ENCODE data around the gene BMP8B.

DNA sequence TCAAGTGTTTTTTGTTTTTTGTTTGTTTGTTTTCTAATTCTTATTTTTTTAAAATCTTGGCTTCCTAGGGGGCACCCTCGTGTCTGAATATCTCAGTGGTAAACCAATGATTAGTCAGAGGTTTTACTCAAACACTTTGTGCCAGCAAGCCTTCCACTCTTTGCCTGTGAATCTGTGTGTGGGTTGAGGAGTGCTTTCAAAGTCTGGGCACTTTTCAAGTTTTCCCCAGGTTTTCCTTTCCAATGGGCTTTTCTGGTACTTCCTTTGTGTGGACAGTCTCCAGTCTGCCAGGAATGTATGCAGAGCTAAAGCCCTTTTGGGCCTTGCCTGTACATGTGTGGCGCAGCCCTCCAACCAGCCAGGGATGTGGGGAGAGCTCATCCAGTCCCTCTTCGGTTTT is 59.6 kb downstream of the BMP8B start:
- no peak for TF ChIP-seq CHD2 (IDR thresholded peaks at IDR 0.05; ENCODE audit: low read length, partially characterized antibody)
- TF ChIP-seq CEBPB (IDR thresholded peaks at IDR 0.05), result no peak
- TF ChIP-seq, protein P1, sequence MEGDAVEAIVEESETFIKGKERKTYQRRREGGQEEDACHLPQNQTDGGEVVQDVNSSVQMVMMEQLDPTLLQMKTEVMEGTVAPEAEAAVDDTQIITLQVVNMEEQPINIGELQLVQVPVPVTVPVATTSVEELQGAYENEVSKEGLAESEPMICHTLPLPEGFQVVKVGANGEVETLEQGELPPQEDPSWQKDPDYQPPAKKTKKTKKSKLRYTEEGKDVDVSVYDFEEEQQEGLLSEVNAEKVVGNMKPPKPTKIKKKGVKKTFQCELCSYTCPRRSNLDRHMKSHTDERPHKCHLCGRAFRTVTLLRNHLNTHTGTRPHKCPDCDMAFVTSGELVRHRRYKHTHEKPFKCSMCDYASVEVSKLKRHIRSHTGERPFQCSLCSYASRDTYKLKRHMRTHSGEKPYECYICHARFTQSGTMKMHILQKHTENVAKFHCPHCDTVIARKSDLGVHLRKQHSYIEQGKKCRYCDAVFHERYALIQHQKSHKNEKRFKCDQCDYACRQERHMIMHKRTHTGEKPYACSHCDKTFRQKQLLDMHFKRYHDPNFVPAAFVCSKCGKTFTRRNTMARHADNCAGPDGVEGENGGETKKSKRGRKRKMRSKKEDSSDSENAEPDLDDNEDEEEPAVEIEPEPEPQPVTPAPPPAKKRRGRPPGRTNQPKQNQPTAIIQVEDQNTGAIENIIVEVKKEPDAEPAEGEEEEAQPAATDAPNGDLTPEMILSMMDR (IDR thresholded peaks at IDR 0.05), result no peak
- TF ChIP-seq GATA3 (IDR thresholded peaks at IDR 0.05; ENCODE audit: borderline replicate concordance), result no peak
- no peak for TF ChIP-seq POLR2A (IDR thresholded peaks at IDR 0.05; ENCODE audit: low read length)
- TF ChIP-seq SMC3 (IDR thresholded peaks at IDR 0.05), result no peak
- TF ChIP-seq ESRRA (IDR thresholded peaks at IDR 0.05; ENCODE audit: borderline replicate concordance, low read length), result no peak
- no peak for TF ChIP-seq RFX5 (IDR thresholded peaks at IDR 0.05)
- TF ChIP-seq FOSL2 (IDR thresholded peaks at IDR 0.05), result no peak
- TF ChIP-seq FOSL2 (CRISPR knock-in tag; IDR thresholded peaks at IDR 0.05), result no peak
- no peak for TF ChIP-seq KDM1A (IDR thresholded peaks at IDR 0.05; ENCODE audit: low read depth)
- no peak for TF ChIP-seq RARB (CRISPR knock-in tag; IDR thresholded peaks at IDR 0.05)
